ENCODE data around the gene AAR2.

The AAR2 gene

GRCh38 chr20:36298795-36299339 lies 62.6 kb downstream of the AAR2 start:
- no peak for TF ChIP-seq CTCF (IDR thresholded peaks at IDR 0.05; ENCODE audit: low read depth, low read length)
- in situ Hi-C loops (cut with HindIII; ENCODE audit: low sequenced_read_pairs): no loop called here
- no peak for DNase-seq (ENCODE audit: low read depth, low spot score)
- no peak overlapping the region for H3K4me3 ChIP-seq (ENCODE audit: low read depth, low read length)

- DNase-seq (ENCODE audit: low read depth, low spot score): no peak
- in situ Hi-C loops (cut with HindIII; ENCODE audit: low sequenced_read_pairs): no loop called here
- no peak for TF ChIP-seq CTCF (IDR thresholded peaks at IDR 0.05; ENCODE audit: low read depth, low read length)
- no peak overlapping the region for H3K4me3 ChIP-seq (ENCODE audit: low read depth, low read length)
Measured at GRCh38 chr20:36299459-36299858, 63.2 kb downstream of the AAR2 start.

GRCh38 chr20:36301359-36302119 lies 65.3 kb downstream of the AAR2 start:
- in situ Hi-C loops (cut with HindIII; ENCODE audit: low sequenced_read_pairs): no loop called here
- no peak for TF ChIP-seq CTCF (IDR thresholded peaks at IDR 0.05; ENCODE audit: low read depth, low read length)
- H3K4me3 ChIP-seq (ENCODE audit: low read depth, low read length): no peak overlapping the region
- DNase-seq (ENCODE audit: low read depth, low spot score): no peak

DNA sequence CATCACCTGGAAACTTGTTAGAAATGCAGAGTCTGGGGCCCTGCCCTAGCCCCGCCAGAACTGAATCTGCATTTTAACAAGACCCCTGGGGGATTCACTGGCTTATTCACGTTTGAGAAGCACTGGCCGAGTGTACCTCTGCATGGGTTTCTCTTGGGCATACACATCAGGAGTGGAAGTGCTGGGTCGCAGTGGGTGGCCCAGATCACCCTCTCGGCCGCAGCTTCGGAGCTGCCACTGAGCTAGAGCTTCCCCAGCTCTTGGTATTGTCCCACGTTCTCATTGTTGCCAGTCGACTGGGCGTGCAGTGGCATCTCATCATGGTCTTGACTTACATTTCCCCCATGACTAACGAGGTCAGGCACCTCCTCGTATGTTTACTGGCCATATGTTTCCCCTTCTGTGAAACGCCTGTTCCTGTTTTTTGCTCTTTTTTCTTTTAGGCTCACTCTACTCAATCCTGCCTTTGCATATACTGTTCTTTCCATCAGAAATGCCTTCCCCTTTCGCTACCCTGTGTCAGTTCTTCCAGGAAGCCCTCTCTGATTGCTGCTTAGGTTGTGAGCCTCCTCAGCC lies 66.8 kb downstream of the AAR2 start:
- TF ChIP-seq CTCF (IDR thresholded peaks at IDR 0.05; ENCODE audit: low read depth, low read length): no peak
- H3K4me3 ChIP-seq (ENCODE audit: low read depth, low read length): no peak overlapping the region
- in situ Hi-C loops (cut with HindIII; ENCODE audit: low sequenced_read_pairs): no loop called here
- DNase-seq (ENCODE audit: low read depth, low spot score): no peak

GRCh38 chr20:36303831-36304230 lies 67.6 kb downstream of the AAR2 start:
- no peak for TF ChIP-seq CTCF (IDR thresholded peaks at IDR 0.05; ENCODE audit: low read depth, low read length)
- no peak for DNase-seq (ENCODE audit: low read depth, low spot score)
- H3K4me3 ChIP-seq (ENCODE audit: low read depth, low read length): no peak overlapping the region
- in situ Hi-C loops (cut with HindIII; ENCODE audit: low sequenced_read_pairs): no loop called here

GRCh38 chr20:36304786-36305495 lies 68.7 kb downstream of the AAR2 start:
- H3K4me3 ChIP-seq (ENCODE audit: low read depth, low read length): no peak overlapping the region
- TF ChIP-seq CTCF (IDR thresholded peaks at IDR 0.05; ENCODE audit: low read depth, low read length): no peak
- in situ Hi-C loops (cut with HindIII; ENCODE audit: low sequenced_read_pairs): no loop called here
- DNase-seq (ENCODE audit: low read depth, low spot score): peak; percentile 1

Measured in astrocyte of the spinal cord (primary cell).